SK-N-MC (cell line): ENCODE measurements around the gene PPARA.

ENCODE experiments used
- EZH2 ChIP-seq: fragments of 200-600 bp; sonication (generic); IDR thresholded peaks from one replicate; pipeline ENCODE4 v1.6.1; 2017; ENCODE audit warnings: antibody characterized with exemption
- FOXP2 ChIP-seq: optimal IDR thresholded peaks from 2 replicates; pipeline ENCODE3; 2011; ENCODE audit warnings: mild to moderate bottlenecking, moderate library complexity; ENCODE audit not compliant: insufficient read depth; ENCODE audit errors: extremely low read length, control extremely low read depth
- POLR2AphosphoS5 ChIP-seq: IDR thresholded peaks from 2 replicates; pipeline ENCODE4 v1.6.1; 2012; ENCODE audit warnings: mild to moderate bottlenecking, low read depth, low read length, borderline replicate concordance

- no peak for TF ChIP-seq POLR2AphosphoS5
- no peak for TF ChIP-seq EZH2
- no peak for TF ChIP-seq FOXP2
Observed at GRCh38 chr22:46203601-46203980, 53.3 kb downstream of the PPARA start.
